SK-N-MC (cell line): ENCODE results near the gene LRRC55.

Experiments
- EZH2 ChIP-seq: fragments of 200-600 bp; sonication (generic); IDR thresholded peaks from one replicate; pipeline ENCODE4 v1.6.1; 2017; ENCODE audit warnings: antibody characterized with exemption
- FOXP2 ChIP-seq: optimal IDR thresholded peaks from 2 replicates; pipeline ENCODE3; 2011; ENCODE audit warnings: mild to moderate bottlenecking, moderate library complexity; ENCODE audit not compliant: insufficient read depth; ENCODE audit errors: extremely low read length, control extremely low read depth
- POLR2AphosphoS5 ChIP-seq: IDR thresholded peaks from 2 replicates; pipeline ENCODE4 v1.6.1; 2012; ENCODE audit warnings: mild to moderate bottlenecking, low read depth, low read length, borderline replicate concordance

- TF ChIP-seq POLR2AphosphoS5: no peak
- no peak for TF ChIP-seq EZH2
- TF ChIP-seq FOXP2: no peak
Observed at GRCh38 chr11:57150454-57150917, 31.3 kb upstream of the LRRC55 start.
